Osteoblast (primary cell): ENCODE measurements around the gene RADIL. TPM values are rescaled to one million over a fixed set of nuclear protein-coding genes. Genes with fewer than 3 reads are reported as not detected.

Source experiments
- small RNA-seq: library from RNA; depleted of rRNA; stranded (forward); fragments of <200 nt; gene quantifications from one replicate; pipeline ENCODE3, GENCODE V24; 2012
- total RNA-seq: library from RNA; depleted of rRNA; stranded (reverse); fragments of >200 nt; gene quantifications from 2 replicates; pipeline ENCODE4 v1.2.3, GENCODE V29; 2012

The RADIL gene
- total RNA-seq, 1 donor, result 1.1 TPM

Small RNA genes lying within 50 kb of the gene (small RNA-seq; reads per million reads assigned to genes)
- gene MIR4656, result not detected
- gene RF00019, result not detected

Other genes starting within 250 kb of the RADIL start
- gene FOXK1, start 201.4 kb downstream of the RADIL start, total RNA-seq, result 26.2 and 31.8 TPM in 2 replicates
- gene AP5Z1, start 108.1 kb downstream of the RADIL start, total RNA-seq, result 63.9 and 73.1 TPM in 2 replicates
- gene PAPOLB, start 21.7 kb downstream of the RADIL start, total RNA-seq, result under 0.01 and 0.36 TPM in 2 replicates
- not detected in 2 replicates for gene MMD2, start 75.5 kb upstream of the RADIL start, total RNA-seq
- 10.6 and 10.9 TPM in 2 replicates for gene RBAK, start 162.1 kb upstream of the RADIL start, total RNA-seq